ENCODE data around the gene NOP14. TPM values are rescaled to one million over a fixed set of nuclear protein-coding genes. Genes with fewer than 3 reads are reported as not detected.

The NOP14 gene
- total and polyA plus RNA-seq, 2 experiments from 2014 or later, result 29.9 to 38.7 TPM

GRCh38 chr4:2923141-2923551 lies 40.1 kb downstream of the NOP14 start (continued):
- no peak for TF ChIP-seq REST (IDR thresholded peaks at IDR 0.05; ENCODE audit: unreplicated experiment)
- TF ChIP-seq ZNF114 (CRISPR knock-in tag; IDR thresholded peaks at IDR 0.05), result no peak
- TF ChIP-seq ZNF462 (CRISPR knock-in tag; IDR thresholded peaks at IDR 0.05), result no peak
- no peak for TF ChIP-seq JUNB (IDR thresholded peaks at IDR 0.05; ENCODE audit: unreplicated experiment)
- no peak for TF ChIP-seq POLR2AphosphoS5 (IDR thresholded peaks at IDR 0.05; ENCODE audit: low read depth)
- no peak for TF ChIP-seq STAT1 (IDR thresholded peaks at IDR 0.05; ENCODE audit: unreplicated experiment)
- no peak for TF ChIP-seq ZNF331 (CRISPR knock-in tag; IDR thresholded peaks at IDR 0.05; ENCODE audit: low read depth)

Measured in GM23338 (cell line).